ENCODE measurements around the gene GRIA4. TPM values are rescaled to one million over a fixed set of nuclear protein-coding genes. Genes with fewer than 3 reads are reported as not detected.

GRIA4 gene
- polyA plus RNA-seq, 3 donors, result not detected

- Mint-ChIP-seq H3K27me3 (ENCODE audit: low read depth in 3 of 3) (no peaks in the 10 kb centered on the region), H3K4me1 (no peaks in the 10 kb centered on the region)
- WGBS (ENCODE audit: insufficient coverage), result 89% methylated on average over 2 of the region's 2 CpGs
These were observed 131.7 kb downstream of the GRIA4 start for GRCh38 chr11:105741488-105742020.

GRCh38 chr11:105754260-105754659 lies 144.4 kb downstream of the GRIA4 start:
- no peaks in the 10 kb centered on the region for H3K36me3 Mint-ChIP-seq
- H3K79me2 ChIP-seq (ENCODE audit: insufficient read depth, low read length), result no peaks in the 10 kb centered on the region
- H3K27me3 Mint-ChIP-seq (ENCODE audit: low read depth in 3 of 3), result no peaks in the 10 kb centered on the region
- peaks cover 0 to 4% (median 0%) of the 10 kb centered on the region in 7 donors for H3K9me3 Mint-ChIP-seq
- no peaks in the 10 kb centered on the region for H3K9me3 ChIP-seq (replicated peaks in 1 of 2; ENCODE audit: control insufficient read depth in 1 of 2, insufficient read depth in 1 of 2, low read length in 2 of 2)
- no peaks in the 10 kb centered on the region for H3K4me1 Mint-ChIP-seq
- no peak overlapping the region for H3K27ac ChIP-seq (ENCODE audit: low read depth in 1 of 2, low read length in 2 of 2)
- no peaks in the 10 kb centered on the region for H3K4me1 ChIP-seq (ENCODE audit: control insufficient read depth in 1 of 2, insufficient read depth in 2 of 2, low read length in 2 of 2)
- no peak overlapping the region for H3K9ac ChIP-seq (ENCODE audit: insufficient read depth, low read length, poor library complexity, severe bottlenecking)
- DNase-seq, result no peak
- H3K4me2 ChIP-seq (replicated peaks; ENCODE audit: extremely low read depth, low read length, poor library complexity, severe bottlenecking), result no peak overlapping the region
- no peak overlapping the region for H2AFZ ChIP-seq (ENCODE audit: insufficient read depth, low read depth, low read length, poor library complexity, severe bottlenecking)
- no peak overlapping the region for H3K4me3 Mint-ChIP-seq
- H3K27ac Mint-ChIP-seq, result no peak overlapping the region
- intact Hi-C loops (cut with micrococcal nuclease), result no loop called here
- H4K20me1 ChIP-seq (ENCODE audit: insufficient read depth, low read length), result no peaks in the 10 kb centered on the region
- H3K27me3 ChIP-seq (ENCODE audit: control insufficient read depth in 2 of 2, insufficient read depth in 2 of 2, low read length in 2 of 2), result no peaks in the 10 kb centered on the region
- H3K36me3 ChIP-seq (replicated peaks in 1 of 2; ENCODE audit: control insufficient read depth in 1 of 2, insufficient read depth in 2 of 2, low read length in 2 of 2), result no peaks in the 10 kb centered on the region
- WGBS (ENCODE audit: insufficient coverage), result no CpG with 5 or more reads among the region's 1 CpG
- TF ChIP-seq CTCF (IDR thresholded peaks at IDR 0.05), result no peak
- no peak overlapping the region for H3K4me3 ChIP-seq (replicated peaks in 1 of 3; ENCODE audit: low read depth in 2 of 3, low read length in 3 of 3)

More at GRCh38 chr11:105741488-105742020, 131.7 kb downstream of the GRIA4 start:
- Histone ChIP-seq H3K36me3 (replicated peaks in 1 of 2; ENCODE audit: control insufficient read depth in 1 of 2, insufficient read depth in 2 of 2, low read length in 2 of 2) (no peaks in the 10 kb centered on the region), H3K79me2 (ENCODE audit: insufficient read depth, low read length) (no peaks in the 10 kb centered on the region), H3K9me3 (replicated peaks in 1 of 2; ENCODE audit: control insufficient read depth in 1 of 2, insufficient read depth in 1 of 2, low read length in 2 of 2) (no peaks in the 10 kb centered on the region), H3K27me3 (ENCODE audit: control insufficient read depth in 2 of 2, insufficient read depth in 2 of 2, low read length in 2 of 2) (no peaks in the 10 kb centered on the region), H2AFZ (ENCODE audit: insufficient read depth, low read depth, low read length, poor library complexity, severe bottlenecking) (no peak overlapping the region), H3K4me3 (replicated peaks in 1 of 3; ENCODE audit: low read depth in 2 of 3, low read length in 3 of 3) (no peak overlapping the region), H3K4me2 (replicated peaks; ENCODE audit: extremely low read depth, low read length, poor library complexity, severe bottlenecking) (no peak overlapping the region), H3K27ac (ENCODE audit: low read depth in 1 of 2, low read length in 2 of 2) (no peak overlapping the region), H4K20me1 (ENCODE audit: insufficient read depth, low read length) (no peaks in the 10 kb centered on the region), H3K9ac (ENCODE audit: insufficient read depth, low read length, poor library complexity, severe bottlenecking) (no peak overlapping the region), H3K4me1 (ENCODE audit: control insufficient read depth in 1 of 2, insufficient read depth in 2 of 2, low read length in 2 of 2) (no peaks in the 10 kb centered on the region)
- intact Hi-C loops (cut with micrococcal nuclease), result no loop called here
- no peak overlapping the region for H3K4me3 Mint-ChIP-seq
- peaks cover 0 to 4% (median 0%) of the 10 kb centered on the region in 7 donors for H3K9me3 Mint-ChIP-seq
- H3K27ac Mint-ChIP-seq, result no peak overlapping the region
- H3K36me3 Mint-ChIP-seq, result no peaks in the 10 kb centered on the region
- DNase-seq, result no peak
- no peak for TF ChIP-seq CTCF (IDR thresholded peaks at IDR 0.05)
